ENCODE data around the gene RPL34. TPM values are rescaled to one million over a fixed set of nuclear protein-coding genes. Genes with fewer than 3 reads are reported as not detected.
"Not testable (repeated sequence)": the region's sequence is repeated elsewhere in the genome, so short reads cannot be mapped to it uniquely, and the experiment has no call there.

RPL34 gene
- total and polyA plus RNA-seq, 2 experiments from 2014 or later, result 588 to 935 TPM

DNA sequence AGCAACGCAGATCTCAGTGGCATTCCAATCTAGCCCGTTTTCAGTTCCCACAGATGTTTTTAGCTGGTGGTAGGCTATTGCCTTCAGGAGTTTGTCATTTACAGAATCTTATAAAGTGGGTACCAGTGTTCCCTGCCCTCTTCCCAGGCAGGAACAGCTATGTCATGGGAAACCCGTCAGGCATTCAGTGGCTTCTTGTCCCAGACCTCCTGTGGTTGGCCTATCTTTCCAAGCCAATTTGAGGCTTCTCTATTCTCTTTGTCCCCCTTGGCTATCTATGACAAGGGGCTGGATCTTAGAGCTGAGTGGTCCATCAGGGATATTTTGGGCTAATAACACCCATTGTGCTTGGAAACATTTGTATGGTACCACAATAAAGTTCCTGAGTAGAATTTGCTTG lies 33.6 kb upstream of the RPL34 start:
- in situ Hi-C loops (cut with MboI), result no loop called here

GRCh38 chr4:108588878-108589277 lies 31.5 kb upstream of the RPL34 start:
- no peaks in the 10 kb centered on the region for H3K9me3 ChIP-seq (ENCODE audit: low read depth)
- no peaks in the 10 kb centered on the region for H3K27me3 ChIP-seq (replicated peaks; ENCODE audit: insufficient read depth)
- H3K9ac ChIP-seq, result no peak overlapping the region
- in situ Hi-C loops (cut with MboI), result no loop called here
- peaks cover 12% of the 10 kb centered on the region for H3K4me1 ChIP-seq (ENCODE audit: insufficient read depth)
- TF ChIP-seq EZH2 (IDR thresholded peaks at IDR 0.05; ENCODE audit: insufficient read depth, poor library complexity, severe bottlenecking) (no peak), EZH2phosphoT487 (IDR thresholded peaks at IDR 0.05; ENCODE audit: insufficient read depth, low read depth) (no peak)
- H3K27ac ChIP-seq, result no peak overlapping the region
- H2AFZ ChIP-seq, result no peak overlapping the region
- no peaks in the 10 kb centered on the region for H3K36me3 ChIP-seq (ENCODE audit: low read depth)
- H3F3A ChIP-seq (ENCODE audit: insufficient read depth), result peaks cover 14% of the 10 kb centered on the region; the same call in 1 of the 2 replicates
- DNase-seq, result no peak
- no peak overlapping the region for H3K4me2 ChIP-seq (ENCODE audit: unreplicated experiment)
- no peaks in the 10 kb centered on the region for H3K79me2 ChIP-seq (ENCODE audit: insufficient read depth)
- H3K9me2 ChIP-seq (ENCODE audit: insufficient read depth), result no peaks in the 10 kb centered on the region
- WGBS, 2 experiments (ENCODE audit: low coverage in 1 of 2, low lambda C conversion rate in 2 of 2, missing lambda C conversion rate in 2 of 2), result 77 to 86% methylated on average over 1 of the region's 1 CpG
- H3K4me3 ChIP-seq, result no peak overlapping the region
- H4K20me1 ChIP-seq (ENCODE audit: insufficient read depth), result no peaks in the 10 kb centered on the region

More for the DNA sequence above, 33.6 kb upstream of the RPL34 start:
- DNase-seq, result no peak
- no peaks in the 10 kb centered on the region for H3K79me2 ChIP-seq (ENCODE audit: insufficient read depth)
- H3K36me3 ChIP-seq (ENCODE audit: low read depth), result no peaks in the 10 kb centered on the region
- no peak overlapping the region for H3K4me2 ChIP-seq (ENCODE audit: unreplicated experiment)
- TF ChIP-seq EZH2 (IDR thresholded peaks at IDR 0.05; ENCODE audit: insufficient read depth, poor library complexity, severe bottlenecking) (no peak), EZH2phosphoT487 (IDR thresholded peaks at IDR 0.05; ENCODE audit: insufficient read depth, low read depth) (no peak)
- H3F3A ChIP-seq (ENCODE audit: insufficient read depth), result peaks cover 7% of the 10 kb centered on the region; the same call in 1 of the 2 replicates
- H3K9me2 ChIP-seq (ENCODE audit: insufficient read depth), result no peaks in the 10 kb centered on the region
- H3K9me3 ChIP-seq (ENCODE audit: low read depth), result no peaks in the 10 kb centered on the region
- H3K4me3 ChIP-seq, result no peak overlapping the region
- 61 to 68% methylated on average over 3 of the region's 3 CpGs for WGBS, 2 experiments (ENCODE audit: low coverage in 1 of 2, low lambda C conversion rate in 2 of 2, missing lambda C conversion rate in 2 of 2)
- H3K9ac ChIP-seq, result no peak overlapping the region
- no peaks in the 10 kb centered on the region for H4K20me1 ChIP-seq (ENCODE audit: insufficient read depth)
- peaks cover 6% of the 10 kb centered on the region; the same call in 1 of the 2 replicates for H3K4me1 ChIP-seq (ENCODE audit: insufficient read depth)
- no peak overlapping the region for H3K27ac ChIP-seq
- H3K27me3 ChIP-seq (replicated peaks; ENCODE audit: insufficient read depth), result no peaks in the 10 kb centered on the region
- no peak overlapping the region for H2AFZ ChIP-seq

DNA sequence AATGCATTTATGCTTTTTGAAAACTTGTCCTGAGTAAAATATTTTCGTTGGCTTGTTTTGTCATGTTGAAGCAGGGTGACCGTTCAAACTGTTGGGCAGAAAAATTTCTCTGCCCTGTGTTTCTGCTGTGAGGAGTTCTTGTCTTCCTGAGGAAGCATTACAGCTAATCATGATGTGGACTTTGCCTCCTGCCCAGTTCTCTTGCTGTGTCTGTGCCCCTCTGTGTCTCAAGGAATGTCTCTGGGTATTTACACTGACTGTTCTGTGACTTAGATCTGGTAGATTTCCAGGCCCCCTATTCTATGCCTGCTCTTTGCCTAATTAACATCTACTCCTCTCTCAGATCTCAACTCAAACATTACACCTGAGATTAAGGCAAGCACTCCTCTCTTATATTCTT lies 30.4 kb upstream of the RPL34 start:
- Histone ChIP-seq H3K4me2 (ENCODE audit: unreplicated experiment) (no peak overlapping the region), H3K9me2 (ENCODE audit: insufficient read depth) (no peaks in the 10 kb centered on the region), H3F3A (ENCODE audit: insufficient read depth) (peaks cover 14% of the 10 kb centered on the region; the same call in 1 of the 2 replicates), H3K9me3 (ENCODE audit: low read depth) (no peaks in the 10 kb centered on the region), H4K20me1 (ENCODE audit: insufficient read depth) (no peaks in the 10 kb centered on the region), H3K4me1 (ENCODE audit: insufficient read depth) (peaks cover 12% of the 10 kb centered on the region), H3K79me2 (ENCODE audit: insufficient read depth) (no peaks in the 10 kb centered on the region), H3K36me3 (ENCODE audit: low read depth) (no peaks in the 10 kb centered on the region), H3K4me3 (no peak overlapping the region), H3K27me3 (replicated peaks; ENCODE audit: insufficient read depth) (no peaks in the 10 kb centered on the region), H3K27ac (no peak overlapping the region), H2AFZ (no peak overlapping the region), H3K9ac (no peak overlapping the region)
- 93 to 96% methylated on average over 2 of the region's 2 CpGs for WGBS, 2 experiments (ENCODE audit: low coverage in 1 of 2, low lambda C conversion rate in 2 of 2, missing lambda C conversion rate in 2 of 2)
- no peak for DNase-seq
- TF ChIP-seq EZH2 (IDR thresholded peaks at IDR 0.05; ENCODE audit: insufficient read depth, poor library complexity, severe bottlenecking) (no peak), EZH2phosphoT487 (IDR thresholded peaks at IDR 0.05; ENCODE audit: insufficient read depth, low read depth) (no peak)
- in situ Hi-C loops (cut with MboI), result no loop called here

DNA sequence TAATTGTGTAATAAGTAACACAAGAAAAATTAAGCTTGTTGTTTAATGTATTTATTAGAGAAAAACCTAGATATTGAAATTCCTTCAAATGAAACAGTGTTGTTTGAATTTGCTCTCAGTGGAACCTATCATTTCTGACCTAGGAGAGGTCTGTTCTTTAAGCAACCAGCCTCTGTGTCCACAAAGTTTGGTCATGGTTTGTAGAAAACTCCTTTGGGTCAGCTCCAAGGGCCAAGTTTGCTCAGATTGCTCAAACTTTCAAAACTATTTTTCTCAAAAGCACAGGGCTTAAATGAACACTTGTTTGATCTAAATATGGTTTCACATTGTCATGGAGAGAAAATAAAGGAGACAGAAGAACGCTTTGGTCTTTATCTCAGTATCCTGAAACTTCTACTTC lies 29.6 kb upstream of the RPL34 start:
- H3K27ac ChIP-seq, result no peak overlapping the region
- TF ChIP-seq EZH2phosphoT487 (IDR thresholded peaks at IDR 0.05; ENCODE audit: insufficient read depth, low read depth), result no peak
- no peak for TF ChIP-seq EZH2 (IDR thresholded peaks at IDR 0.05; ENCODE audit: insufficient read depth, poor library complexity, severe bottlenecking)
- no peaks in the 10 kb centered on the region for H3K27me3 ChIP-seq (replicated peaks; ENCODE audit: insufficient read depth)
- no peaks in the 10 kb centered on the region for H4K20me1 ChIP-seq (ENCODE audit: insufficient read depth)
- peak; percentile 25 for DNase-seq
- no peaks in the 10 kb centered on the region for H3K36me3 ChIP-seq (ENCODE audit: low read depth)
- no peak overlapping the region for H2AFZ ChIP-seq
- peaks cover 12% of the 10 kb centered on the region for H3K4me1 ChIP-seq (ENCODE audit: insufficient read depth)
- no peaks in the 10 kb centered on the region for H3K9me2 ChIP-seq (ENCODE audit: insufficient read depth)
- no peak overlapping the region for H3K4me3 ChIP-seq
- no peaks in the 10 kb centered on the region for H3K79me2 ChIP-seq (ENCODE audit: insufficient read depth)
- H3K4me2 ChIP-seq (ENCODE audit: unreplicated experiment), result no peak overlapping the region
- no peak overlapping the region for H3K9ac ChIP-seq
- peaks cover 14% of the 10 kb centered on the region; the same call in 1 of the 2 replicates for H3F3A ChIP-seq (ENCODE audit: insufficient read depth)
- 89 to 91% methylated on average over 1 of the region's 1 CpG for WGBS, 2 experiments (ENCODE audit: low coverage in 1 of 2, low lambda C conversion rate in 2 of 2, missing lambda C conversion rate in 2 of 2)
- no peaks in the 10 kb centered on the region for H3K9me3 ChIP-seq (ENCODE audit: low read depth)
- in situ Hi-C loops (cut with MboI), result no loop called here

- TF ChIP-seq EZH2 (IDR thresholded peaks at IDR 0.05; ENCODE audit: insufficient read depth, poor library complexity, severe bottlenecking), result no peak
- no peak for TF ChIP-seq EZH2phosphoT487 (IDR thresholded peaks at IDR 0.05; ENCODE audit: insufficient read depth, low read depth)
- H3K4me3 ChIP-seq, result no peak overlapping the region
- DNase-seq, result no peak
- no peak overlapping the region for H3K9ac ChIP-seq
- H3K27me3 ChIP-seq (replicated peaks; ENCODE audit: insufficient read depth), result no peaks in the 10 kb centered on the region
- no peaks in the 10 kb centered on the region for H4K20me1 ChIP-seq (ENCODE audit: insufficient read depth)
- peaks cover 12% of the 10 kb centered on the region for H3K4me1 ChIP-seq (ENCODE audit: insufficient read depth)
- peak overlapping the region; percentile 52 for H2AFZ ChIP-seq
- no peaks in the 10 kb centered on the region for H3K36me3 ChIP-seq (ENCODE audit: low read depth)
- H3F3A ChIP-seq (ENCODE audit: insufficient read depth), result peaks cover 14% of the 10 kb centered on the region; the same call in 1 of the 2 replicates
- in situ Hi-C loops (cut with MboI), result no loop called here
- no peaks in the 10 kb centered on the region for H3K9me3 ChIP-seq (ENCODE audit: low read depth)
- H3K4me2 ChIP-seq (ENCODE audit: unreplicated experiment), result no peak overlapping the region
- 96 to 100% methylated on average over 2 of the region's 2 CpGs for WGBS, 2 experiments (ENCODE audit: low coverage in 1 of 2, low lambda C conversion rate in 2 of 2, missing lambda C conversion rate in 2 of 2)
- no peaks in the 10 kb centered on the region for H3K79me2 ChIP-seq (ENCODE audit: insufficient read depth)
- peak overlapping the region; percentile 61 for H3K27ac ChIP-seq
- no peaks in the 10 kb centered on the region for H3K9me2 ChIP-seq (ENCODE audit: insufficient read depth)
These were observed 27.7 kb upstream of the RPL34 start for GRCh38 chr4:108592674-108592986.

- H3K79me2 ChIP-seq (ENCODE audit: insufficient read depth); H3K4me2 ChIP-seq (ENCODE audit: unreplicated experiment); H3K9me3 ChIP-seq (ENCODE audit: low read depth); H2AFZ ChIP-seq; H3K27me3 ChIP-seq (replicated peaks; ENCODE audit: insufficient read depth); in situ Hi-C loops (cut with MboI); DNase-seq; H3K9me2 ChIP-seq (ENCODE audit: insufficient read depth); H3K9ac ChIP-seq; H4K20me1 ChIP-seq (ENCODE audit: insufficient read depth); H3K27ac ChIP-seq; H3K4me3 ChIP-seq; H3K36me3 ChIP-seq (ENCODE audit: low read depth): not testable (repeated sequence)
- Histone ChIP-seq H3F3A (ENCODE audit: insufficient read depth) (peaks cover 14% of the 10 kb centered on the region; the same call in 1 of the 2 replicates), H3K4me1 (ENCODE audit: insufficient read depth) (peaks cover 12% of the 10 kb centered on the region)
- 95 to 97% methylated on average over 6 to 21 of the region's 21 CpGs for WGBS, 2 experiments (ENCODE audit: low coverage in 1 of 2, low lambda C conversion rate in 2 of 2, missing lambda C conversion rate in 2 of 2)
These were observed 26.1 kb upstream of the RPL34 start for GRCh38 chr4:108594296-108594695.
